ENCODE measurements around the gene CABLES1. TPM values are rescaled to one million over a fixed set of nuclear protein-coding genes. Genes with fewer than 3 reads are reported as not detected.
A peak's percentile ranks its signal among the peaks of the same experiment; 100 is the strongest.
"Not testable (repeated sequence)": the region's sequence is repeated elsewhere in the genome, so short reads cannot be mapped to it uniquely, and the experiment has no call there.

CABLES1 gene
- total RNA-seq, 1 donor from 2014 or later = 18.3 TPM

GRCh38 chr18:23142251-23142929 is 7.1 kb downstream of the CABLES1 start:
- DNase-seq (ENCODE audit: low spot score) = no peak

- DNase-seq (ENCODE audit: low spot score) = no peak
Observed at GRCh38 chr18:23143016-23143814, 7.9 kb downstream of the CABLES1 start.

- peak; percentile 84 for DNase-seq (ENCODE audit: low spot score)
Observed at GRCh38 chr18:23143815-23144261, 8.6 kb downstream of the CABLES1 start.

- no peak for DNase-seq (ENCODE audit: low spot score)
Observed at GRCh38 chr18:23144640-23145039, 9.4 kb downstream of the CABLES1 start.

- no peak for DNase-seq (ENCODE audit: low spot score)
Observed at GRCh38 chr18:23145621-23146020, 10.3 kb downstream of the CABLES1 start.

GRCh38 chr18:23146861-23147469 is 11.7 kb downstream of the CABLES1 start:
- no peak for DNase-seq (ENCODE audit: low spot score)

- DNase-seq (ENCODE audit: low spot score) = no peak
Observed at GRCh38 chr18:23148382-23148781, 13.1 kb downstream of the CABLES1 start.

GRCh38 chr18:23149570-23149969 is 14.3 kb downstream of the CABLES1 start:
- no peak for DNase-seq (ENCODE audit: low spot score)

- DNase-seq (ENCODE audit: low spot score) = no peak
Observed at GRCh38 chr18:23151414-23152099, 16.3 kb downstream of the CABLES1 start.

DNA sequence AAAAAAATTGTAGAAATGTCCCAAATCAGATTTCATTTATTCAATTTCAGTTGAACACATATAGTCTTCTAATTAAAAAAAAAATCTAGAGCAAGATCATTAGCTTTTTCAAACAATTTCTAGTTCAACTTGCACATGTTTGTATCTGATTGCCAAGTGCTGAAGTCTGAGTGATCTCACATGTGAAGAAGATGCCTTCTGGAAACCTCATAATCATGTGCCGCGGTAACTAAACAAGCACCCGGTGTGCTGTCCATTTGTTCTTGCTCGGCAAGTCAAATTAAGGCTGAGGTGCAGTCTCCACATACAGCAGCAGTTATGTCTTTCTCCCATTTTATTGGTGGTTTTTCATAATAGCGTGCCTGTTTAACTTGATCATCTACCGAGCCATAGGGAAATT is 18.7 kb downstream of the CABLES1 start:
- DNase-seq (ENCODE audit: low spot score) = no peak

DNA sequence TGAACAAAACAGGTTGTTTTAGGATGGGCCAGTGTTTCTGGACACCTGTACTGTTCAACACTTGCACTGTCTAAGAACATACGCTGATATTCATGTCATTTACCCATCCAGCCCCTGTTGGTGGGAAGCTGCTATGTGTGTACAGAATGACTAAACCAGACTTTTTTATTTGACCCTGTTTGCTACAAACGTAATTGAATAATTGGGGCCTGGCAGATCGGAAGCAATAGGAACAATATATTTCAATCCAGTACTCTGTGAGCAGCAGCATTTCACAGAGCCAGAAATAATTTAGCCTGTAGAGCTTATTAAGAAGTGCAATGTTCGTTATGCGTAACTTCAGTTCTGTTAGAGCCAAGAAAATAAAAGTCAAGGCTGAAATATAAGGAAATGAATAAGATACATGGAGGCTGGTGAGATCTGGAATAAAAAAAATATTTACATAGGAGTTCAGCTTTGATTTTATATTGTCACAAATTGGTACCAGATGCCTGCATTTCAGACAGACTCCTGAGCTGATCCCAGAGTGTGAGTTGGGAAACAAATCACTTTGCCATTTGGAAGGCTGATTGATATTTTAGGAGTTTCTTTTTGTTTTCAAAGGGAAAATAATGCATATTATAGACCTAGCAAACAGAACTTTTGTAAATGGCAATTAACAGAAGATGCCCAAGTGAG is 19.7 kb downstream of the CABLES1 start:
- no peak for DNase-seq (ENCODE audit: low spot score)

GRCh38 chr18:23155537-23155936 is 20.3 kb downstream of the CABLES1 start:
- DNase-seq (ENCODE audit: low spot score) = no peak

DNA sequence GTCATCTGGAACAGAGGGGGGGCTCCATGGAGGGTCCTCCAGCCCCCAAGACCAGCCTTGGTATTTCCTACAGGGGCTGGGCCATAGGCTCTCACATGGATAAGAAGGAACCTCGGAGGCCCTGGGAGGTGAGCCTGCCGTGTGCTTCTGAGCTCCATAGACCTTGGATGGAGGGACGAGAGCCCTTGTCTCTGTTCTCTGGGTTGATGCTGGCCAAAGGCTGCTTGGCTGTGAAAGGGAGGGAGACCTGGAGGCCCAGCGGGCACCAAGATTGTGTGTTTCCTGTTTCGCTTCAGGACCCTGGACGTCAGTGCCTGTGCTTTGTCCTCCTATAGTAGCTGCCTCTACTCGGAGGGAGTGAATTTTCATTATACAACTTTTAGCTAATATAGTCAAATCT is 20.8 kb downstream of the CABLES1 start:
- DNase-seq (ENCODE audit: low spot score) = no peak

GRCh38 chr18:23158058-23158457 is 22.8 kb downstream of the CABLES1 start:
- DNase-seq (ENCODE audit: low spot score) = no peak

GRCh38 chr18:23158884-23159283 is 23.6 kb downstream of the CABLES1 start:
- DNase-seq (ENCODE audit: low spot score) = not testable (repeated sequence)

GRCh38 chr18:23159344-23159743 is 24.1 kb downstream of the CABLES1 start:
- DNase-seq (ENCODE audit: low spot score) = peak; percentile 6

DNA sequence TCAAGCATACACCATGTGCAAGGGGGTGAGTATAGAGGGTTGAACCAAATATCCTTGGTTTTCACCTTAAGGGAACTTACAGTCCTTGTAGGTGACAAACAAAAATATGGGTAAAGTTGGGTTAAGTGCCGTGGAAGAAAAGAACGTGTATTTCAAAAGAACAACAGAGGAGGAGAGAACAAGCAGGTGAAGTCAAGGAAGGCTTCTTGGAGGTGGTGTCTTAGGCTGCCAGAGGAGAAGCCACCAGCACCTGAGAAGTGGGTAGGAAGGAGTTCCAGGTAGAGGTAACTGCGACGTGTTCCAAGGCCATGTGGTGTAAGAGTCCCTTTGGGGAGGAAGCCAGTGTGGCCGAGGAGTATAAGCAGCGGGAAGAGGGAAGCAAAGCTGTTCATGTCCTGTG is 27.2 kb downstream of the CABLES1 start:
- no peak for DNase-seq (ENCODE audit: low spot score)

GRCh38 chr18:23163786-23164533 is 28.7 kb downstream of the CABLES1 start:
- no peak for DNase-seq (ENCODE audit: low spot score)

GRCh38 chr18:23165271-23166068 is 30.2 kb downstream of the CABLES1 start:
- no peak for DNase-seq (ENCODE audit: low spot score)

All from umbilical cord (tissue), 2 donors.